ENCODE measurements around the gene GALNTL6.

DNA sequence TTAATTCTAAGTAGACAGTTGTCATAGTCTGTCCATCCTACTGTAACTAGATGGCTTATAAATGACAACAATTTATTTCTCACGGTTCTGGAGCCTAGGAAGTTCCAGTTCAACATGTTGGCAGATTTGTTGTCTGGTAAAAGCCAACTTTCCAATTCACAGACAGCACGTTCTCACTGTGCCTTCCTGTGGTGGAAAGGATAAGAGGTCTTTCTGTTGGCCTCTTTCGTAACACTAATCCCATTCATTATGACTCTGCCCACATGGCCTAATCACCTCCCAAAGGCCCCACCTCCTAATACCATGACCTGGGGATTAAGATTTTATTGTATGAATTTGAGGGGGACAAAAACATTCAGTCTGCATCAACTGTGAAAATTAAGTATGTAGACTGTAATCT lies 83.2 kb downstream of the GALNTL6 start:
- TF ChIP-seq, protein P1, sequence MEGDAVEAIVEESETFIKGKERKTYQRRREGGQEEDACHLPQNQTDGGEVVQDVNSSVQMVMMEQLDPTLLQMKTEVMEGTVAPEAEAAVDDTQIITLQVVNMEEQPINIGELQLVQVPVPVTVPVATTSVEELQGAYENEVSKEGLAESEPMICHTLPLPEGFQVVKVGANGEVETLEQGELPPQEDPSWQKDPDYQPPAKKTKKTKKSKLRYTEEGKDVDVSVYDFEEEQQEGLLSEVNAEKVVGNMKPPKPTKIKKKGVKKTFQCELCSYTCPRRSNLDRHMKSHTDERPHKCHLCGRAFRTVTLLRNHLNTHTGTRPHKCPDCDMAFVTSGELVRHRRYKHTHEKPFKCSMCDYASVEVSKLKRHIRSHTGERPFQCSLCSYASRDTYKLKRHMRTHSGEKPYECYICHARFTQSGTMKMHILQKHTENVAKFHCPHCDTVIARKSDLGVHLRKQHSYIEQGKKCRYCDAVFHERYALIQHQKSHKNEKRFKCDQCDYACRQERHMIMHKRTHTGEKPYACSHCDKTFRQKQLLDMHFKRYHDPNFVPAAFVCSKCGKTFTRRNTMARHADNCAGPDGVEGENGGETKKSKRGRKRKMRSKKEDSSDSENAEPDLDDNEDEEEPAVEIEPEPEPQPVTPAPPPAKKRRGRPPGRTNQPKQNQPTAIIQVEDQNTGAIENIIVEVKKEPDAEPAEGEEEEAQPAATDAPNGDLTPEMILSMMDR (IDR thresholded peaks at IDR 0.05) = no peak
- no peak for TF ChIP-seq POLR2AphosphoS5 (IDR thresholded peaks at IDR 0.05)
- no peak for TF ChIP-seq POLR2A (IDR thresholded peaks at IDR 0.05)
